ENCODE data around the gene CHL1.

- TF ChIP-seq GATA2 (IDR thresholded peaks at IDR 0.05; ENCODE audit: low read depth, low read length) (no peak), GATA3 (IDR thresholded peaks at IDR 0.05; ENCODE audit: low read depth, low read length) (no peak)
Observed at GRCh38 chr3:452221-452620, 255.7 kb downstream of the CHL1 start.
